ENCODE measurements around the gene CCDC92.

Gene CCDC92

DNA sequence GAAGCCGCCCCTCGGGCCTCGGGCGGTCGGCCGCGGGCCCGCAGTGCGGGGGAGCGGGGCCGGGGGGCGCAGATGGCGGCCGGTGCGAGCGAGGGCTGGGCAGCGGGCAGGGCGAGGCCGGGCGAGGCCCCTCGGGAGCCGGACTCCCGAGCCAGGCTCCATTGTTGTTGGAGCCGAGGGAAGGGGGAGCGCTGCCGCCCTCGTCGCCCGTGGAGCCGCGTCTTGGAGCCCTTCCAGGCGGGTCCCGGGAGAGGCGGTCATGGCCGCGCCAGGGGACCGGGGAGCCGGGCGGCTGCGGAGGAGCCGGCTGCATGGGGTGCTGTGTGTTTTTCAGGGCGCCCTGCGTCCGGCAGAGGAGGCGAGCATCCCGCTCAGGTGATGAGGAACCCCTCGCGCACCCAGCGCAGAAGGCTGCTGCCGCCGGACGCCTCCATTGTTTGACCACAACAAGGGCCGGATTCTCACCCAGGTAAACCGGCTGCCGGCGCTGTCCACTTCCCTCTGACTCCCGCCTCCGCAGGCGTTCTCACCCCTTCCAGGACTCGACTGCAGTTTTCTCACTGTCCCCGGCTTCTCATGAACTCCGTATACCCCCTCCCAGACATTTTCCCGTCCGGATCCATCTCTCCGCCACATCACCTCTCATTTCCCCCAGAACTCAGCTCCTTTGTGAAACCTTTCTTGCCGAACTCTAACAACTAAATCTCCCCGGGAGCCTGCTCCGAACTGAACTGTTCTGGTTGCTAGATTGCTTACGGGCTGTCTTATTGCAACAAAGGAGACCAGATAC is 1.1 kb upstream of the CCDC92 start:
- DNase-seq: peak; percentile 13

DNA sequence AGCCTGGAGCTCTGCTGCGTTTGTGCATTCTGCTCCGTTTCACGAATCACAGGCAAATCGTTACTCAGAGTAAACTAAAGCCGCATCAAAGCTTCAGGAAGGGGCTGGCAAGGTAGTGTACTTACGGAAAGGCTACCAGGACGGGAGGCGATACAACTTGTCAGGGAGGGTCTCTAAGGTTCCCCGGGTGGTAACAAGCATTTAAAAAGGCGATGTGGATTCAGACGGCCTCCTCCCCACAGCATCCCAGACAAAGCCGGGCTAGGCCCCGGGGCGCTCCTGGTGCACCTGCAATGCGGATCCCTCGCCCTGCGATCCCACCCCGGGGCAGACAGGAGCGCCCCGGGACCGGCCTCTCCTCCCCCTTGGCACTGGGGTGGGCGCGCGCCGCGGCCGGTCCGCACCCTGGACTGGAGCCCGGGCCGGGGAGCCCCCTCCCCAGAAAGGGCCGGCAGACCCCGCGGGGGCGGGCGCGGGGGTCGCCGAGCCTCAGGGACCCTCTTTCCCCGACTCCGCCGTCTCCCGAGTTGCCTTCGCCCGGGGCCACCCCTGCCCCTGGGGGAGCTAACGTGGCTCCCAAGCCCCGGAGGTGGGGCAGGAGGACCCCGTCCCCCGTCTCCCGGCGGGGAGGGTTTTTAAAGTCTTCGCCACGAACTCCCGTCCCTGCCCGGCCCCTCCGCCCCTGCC is 718 bp downstream of the CCDC92 start:
- DNase-seq: peak; percentile 28

DNA sequence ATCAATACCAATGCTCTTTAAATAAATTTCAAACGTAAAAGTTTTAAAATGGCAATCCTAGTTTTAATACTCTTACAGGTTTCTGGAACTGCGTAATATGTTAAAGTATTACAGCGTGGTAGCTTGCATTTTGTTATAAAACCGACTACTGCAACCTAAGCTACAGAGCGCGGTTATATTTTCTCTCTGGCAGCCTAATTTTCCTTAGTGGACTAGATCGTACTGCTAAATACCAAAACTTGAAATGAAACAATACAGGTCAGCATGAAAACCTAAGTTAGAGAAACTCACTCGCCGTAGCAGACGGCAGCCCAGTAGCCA is 1.2 kb downstream of the CCDC92 start:
- no peak for DNase-seq

DNA sequence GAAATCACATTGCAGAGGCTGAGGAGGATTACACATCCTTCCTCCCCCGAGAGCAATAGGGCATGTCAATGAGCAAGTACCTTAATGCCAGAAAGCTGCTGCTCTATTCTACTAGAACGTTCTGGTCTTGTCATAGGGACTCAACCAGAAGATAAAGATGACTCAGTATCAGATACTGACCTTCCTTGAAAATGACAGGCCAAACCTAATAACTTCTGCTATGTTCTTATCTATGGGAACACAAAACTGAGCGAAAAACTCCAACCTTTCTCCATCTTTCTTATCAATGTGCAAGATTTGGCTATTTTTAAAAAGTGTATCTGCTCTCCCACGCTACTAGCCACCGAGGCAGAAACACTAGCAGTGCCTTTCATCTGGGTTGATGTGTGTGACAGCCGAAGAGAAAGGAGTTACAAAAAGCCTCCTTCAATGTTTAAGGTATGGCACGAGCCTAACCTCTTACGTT is 5.5 kb downstream of the CCDC92 start:
- no peak for DNase-seq

DNA sequence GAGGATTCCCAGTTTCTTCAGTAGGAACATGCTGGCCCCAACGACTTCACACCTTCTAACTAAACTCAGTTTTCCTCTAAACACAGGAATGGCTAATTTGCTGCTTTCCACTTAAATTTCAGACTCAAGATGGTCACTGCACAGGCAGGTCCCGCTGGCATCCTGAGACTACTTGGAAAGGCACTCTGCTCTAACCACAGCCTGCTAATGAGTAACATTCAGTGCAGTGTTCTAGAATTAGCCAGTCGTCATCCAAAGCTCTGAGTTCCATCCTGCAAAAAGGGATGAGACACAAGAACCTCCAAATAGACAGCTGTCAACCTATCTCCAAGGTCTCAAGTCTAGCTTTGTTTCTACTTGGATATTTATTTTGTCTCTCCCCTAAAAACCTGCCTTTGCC is 6.0 kb downstream of the CCDC92 start:
- no peak for DNase-seq

DNA sequence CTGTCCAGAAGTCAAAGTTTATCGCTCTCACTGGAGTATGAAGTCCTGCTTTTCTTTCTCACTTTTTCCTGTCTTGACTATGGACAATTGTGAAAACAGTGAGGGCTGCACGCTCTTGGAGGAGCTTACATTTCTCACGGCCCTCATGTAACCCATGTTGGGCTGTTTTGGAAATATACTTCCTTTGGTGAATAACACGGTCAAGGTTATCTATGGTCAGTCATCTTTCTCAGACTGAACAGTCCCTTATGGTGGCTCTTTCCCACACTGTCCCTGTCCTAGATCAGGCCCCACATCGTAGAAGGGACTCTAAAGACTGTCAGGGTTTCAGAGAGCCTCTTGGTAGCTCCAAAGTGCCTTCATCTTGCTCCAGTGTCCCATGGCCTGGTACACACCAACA is 7.2 kb downstream of the CCDC92 start:
- DNase-seq: no peak

DNA sequence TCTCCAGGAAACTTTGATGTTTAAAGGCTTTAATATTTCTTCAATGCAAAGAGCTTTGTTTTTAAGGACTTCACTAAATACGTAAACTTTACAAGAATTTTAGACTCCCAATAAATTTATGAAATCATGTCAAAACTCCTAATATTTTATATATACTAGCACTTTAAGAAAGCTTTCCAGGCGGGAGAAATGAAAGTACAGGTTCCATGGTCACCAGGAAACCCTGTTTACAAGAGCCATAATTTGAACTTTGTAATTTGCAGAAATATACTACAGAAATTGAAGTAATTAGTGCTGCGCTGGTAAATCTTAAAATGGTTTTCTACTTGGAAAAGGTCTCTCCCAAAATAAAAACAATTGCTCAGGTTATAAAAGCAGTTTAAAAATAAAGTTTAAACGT is 8.8 kb downstream of the CCDC92 start:
- DNase-seq: no peak

DNA sequence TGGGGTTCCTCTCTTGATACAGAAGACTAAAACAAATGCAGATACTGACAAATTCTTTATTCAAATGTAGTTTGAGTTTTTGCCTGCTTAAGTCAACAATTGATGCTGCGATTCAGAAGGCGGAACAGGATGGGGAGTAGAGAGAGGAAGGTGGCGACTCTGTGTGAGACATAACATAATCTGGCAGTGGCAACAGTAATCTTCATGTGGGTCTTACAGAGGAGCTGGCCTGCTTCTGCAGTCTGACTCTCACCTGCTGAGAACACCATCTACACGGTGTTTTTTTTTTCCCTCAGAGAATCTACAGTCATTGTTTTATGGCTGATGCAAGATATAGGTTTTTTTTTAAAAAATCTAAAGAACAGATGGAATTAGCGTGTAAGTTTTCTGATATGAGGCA is 10.1 kb downstream of the CCDC92 start:
- DNase-seq: no peak

DNA sequence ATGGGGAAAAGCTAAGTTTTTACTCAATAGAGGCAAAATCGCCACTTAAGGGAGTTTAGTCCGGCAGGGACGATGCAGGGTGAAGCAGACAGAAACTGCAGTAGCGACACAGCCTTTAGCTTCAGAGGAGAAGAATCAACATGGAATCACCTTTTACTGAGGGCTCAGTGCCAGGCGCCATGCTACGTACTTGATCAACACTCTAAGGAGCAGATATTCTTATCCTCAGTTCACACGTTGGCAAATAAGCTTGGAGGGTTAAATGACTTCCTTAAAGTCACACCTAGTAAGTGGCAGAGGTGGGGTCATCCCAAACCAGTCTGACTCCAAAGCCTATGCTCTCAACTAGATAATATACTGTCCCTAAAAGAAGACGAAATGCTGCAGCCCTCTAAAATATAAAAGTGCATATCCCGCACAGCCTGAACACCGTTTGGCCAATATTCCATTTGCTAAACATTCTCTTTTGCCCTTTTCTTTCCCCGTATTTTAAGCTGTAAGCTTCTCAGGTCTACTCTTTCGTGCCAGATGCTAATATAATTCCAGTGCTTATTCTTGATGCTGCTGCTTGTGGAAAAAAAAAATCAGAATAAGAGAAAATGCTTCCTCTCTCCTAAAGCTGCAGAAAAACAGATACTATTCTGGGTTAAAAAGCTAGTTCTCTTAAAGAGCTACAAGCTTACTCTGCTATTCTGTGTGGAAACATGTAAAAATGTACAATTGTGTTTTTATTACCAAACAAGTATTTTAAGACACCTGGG is 10.9 kb downstream of the CCDC92 start:
- no peak for DNase-seq

DNA sequence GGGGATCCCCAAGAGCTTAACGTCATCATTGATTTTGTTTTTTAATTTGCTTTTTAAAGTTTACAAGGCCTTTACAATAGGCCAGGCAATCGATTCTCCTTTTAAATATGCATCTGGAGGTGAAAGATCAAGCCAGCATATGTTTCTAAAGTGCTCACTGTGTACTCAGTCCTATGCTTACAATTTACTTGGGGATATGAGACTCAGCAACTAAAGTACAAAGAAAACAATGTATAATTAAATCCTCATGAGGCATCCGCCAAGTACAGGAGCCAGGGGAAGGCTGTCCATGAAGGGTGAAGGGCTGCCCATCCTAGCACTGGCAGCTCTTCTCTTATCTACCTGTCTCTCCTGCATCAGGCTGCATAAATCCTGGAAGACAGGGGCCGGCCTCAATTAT is 11.8 kb downstream of the CCDC92 start:
- no peak for DNase-seq

DNA sequence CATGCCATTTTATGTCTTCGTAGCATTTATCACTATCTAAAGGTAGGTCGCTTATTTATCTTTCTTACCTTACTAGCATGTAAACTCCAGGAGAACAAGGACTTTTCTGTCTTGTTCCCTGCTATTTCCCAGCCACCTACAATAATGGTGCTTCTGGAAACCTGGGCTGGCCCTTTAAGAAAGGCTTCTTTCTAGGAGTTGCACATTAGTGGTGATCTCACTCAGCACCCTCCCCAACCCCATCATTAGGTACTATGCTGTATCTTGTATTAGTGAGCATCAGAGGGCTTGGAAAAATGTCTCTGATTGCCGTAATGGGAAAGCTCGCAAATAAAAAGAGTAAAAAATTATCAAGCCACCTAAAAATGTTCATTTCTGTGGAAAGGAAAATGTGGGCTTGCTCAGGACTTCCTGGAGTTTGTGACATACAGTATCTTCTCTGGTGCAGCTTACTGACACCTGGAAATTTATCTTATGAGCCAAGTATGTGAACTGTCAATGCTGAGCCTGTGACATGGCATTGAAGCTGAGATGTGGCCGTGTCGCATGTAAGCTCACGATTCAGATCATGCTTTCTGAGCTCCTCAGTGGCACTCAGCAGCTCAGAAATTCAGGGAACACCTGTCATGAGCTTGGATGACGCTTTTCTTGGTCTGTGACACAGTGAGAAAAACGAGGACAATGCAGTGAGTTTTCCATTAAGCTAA is 12.4 kb downstream of the CCDC92 start:
- DNase-seq: no peak

DNA sequence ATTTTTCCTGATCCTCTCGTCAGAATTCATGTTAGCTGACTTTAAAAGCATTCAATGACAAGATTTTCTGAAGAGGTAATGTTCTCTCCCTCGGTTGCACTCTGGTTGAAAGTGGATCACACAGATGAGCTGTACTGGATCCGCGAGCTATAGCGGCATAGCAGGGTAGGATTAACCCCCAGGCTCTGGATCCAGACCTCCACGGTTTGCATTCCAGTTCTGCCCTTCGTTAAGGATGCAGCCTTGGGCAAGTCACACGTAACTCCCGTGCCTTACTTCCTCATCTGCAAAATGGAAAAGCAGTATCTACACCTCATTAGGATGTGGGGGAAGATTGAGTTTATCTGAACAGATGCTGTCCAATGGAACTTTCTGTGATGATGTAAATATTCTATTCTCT is 13.8 kb downstream of the CCDC92 start:
- DNase-seq: no peak

DNA sequence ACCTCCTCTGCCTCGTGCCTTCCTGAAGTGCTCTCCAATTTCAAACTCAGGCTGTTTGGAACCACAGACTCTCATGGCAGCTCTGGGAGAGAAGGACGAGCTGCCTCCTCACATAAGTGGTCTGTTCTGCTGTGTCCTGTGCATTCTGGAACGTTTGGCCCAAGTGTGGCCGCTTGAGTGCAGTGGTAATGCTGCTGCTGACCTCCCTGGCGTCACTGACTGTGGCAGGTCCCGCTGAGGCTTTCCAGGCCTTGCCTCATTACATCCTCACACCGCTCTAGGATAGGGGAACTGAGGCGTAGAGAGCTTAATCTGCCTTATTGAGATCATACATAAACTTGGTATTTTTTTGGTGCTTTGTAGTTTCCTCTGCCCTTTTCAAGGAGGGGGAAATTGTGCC is 14.2 kb downstream of the CCDC92 start:
- no peak for DNase-seq

DNA sequence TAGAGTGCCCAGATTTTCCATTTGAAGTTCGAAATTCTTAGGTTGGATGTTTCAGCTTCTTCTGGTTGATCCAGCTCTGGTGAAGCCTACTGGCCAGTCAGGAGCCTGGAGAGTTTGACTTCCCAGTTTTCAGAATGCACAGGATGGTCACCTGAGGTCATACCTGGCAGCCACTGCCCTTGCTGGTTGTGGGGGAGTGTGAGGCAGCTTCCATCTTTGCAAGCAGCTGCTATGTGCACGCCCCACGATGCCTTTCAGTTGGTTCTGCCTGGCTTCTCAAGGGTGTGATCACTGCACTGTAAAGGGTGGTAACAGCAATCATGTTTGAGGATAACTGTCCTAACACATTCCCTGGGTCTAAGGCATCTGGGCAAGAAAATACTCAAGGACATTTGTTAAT is 15.4 kb downstream of the CCDC92 start:
- no peak for DNase-seq

DNA sequence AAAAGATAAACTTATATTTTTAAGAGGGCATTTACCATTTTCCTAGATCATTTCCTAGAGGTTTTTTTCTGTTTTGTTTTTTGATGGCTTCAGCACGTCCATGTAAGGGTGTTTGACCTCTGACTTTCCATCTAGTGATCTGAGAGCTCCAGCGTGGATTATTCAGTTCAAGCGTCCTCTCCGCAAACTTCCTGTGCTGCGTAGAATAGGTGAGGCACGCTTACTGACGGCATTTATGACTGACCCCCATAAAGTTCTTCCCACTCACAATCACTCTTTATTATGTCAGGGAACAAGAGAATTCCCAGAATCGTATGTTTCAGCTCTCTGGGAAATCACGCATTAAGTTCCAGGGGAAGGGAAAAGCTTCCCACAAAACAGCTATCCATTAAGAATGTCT is 16.4 kb downstream of the CCDC92 start:
- no peak for DNase-seq

DNA sequence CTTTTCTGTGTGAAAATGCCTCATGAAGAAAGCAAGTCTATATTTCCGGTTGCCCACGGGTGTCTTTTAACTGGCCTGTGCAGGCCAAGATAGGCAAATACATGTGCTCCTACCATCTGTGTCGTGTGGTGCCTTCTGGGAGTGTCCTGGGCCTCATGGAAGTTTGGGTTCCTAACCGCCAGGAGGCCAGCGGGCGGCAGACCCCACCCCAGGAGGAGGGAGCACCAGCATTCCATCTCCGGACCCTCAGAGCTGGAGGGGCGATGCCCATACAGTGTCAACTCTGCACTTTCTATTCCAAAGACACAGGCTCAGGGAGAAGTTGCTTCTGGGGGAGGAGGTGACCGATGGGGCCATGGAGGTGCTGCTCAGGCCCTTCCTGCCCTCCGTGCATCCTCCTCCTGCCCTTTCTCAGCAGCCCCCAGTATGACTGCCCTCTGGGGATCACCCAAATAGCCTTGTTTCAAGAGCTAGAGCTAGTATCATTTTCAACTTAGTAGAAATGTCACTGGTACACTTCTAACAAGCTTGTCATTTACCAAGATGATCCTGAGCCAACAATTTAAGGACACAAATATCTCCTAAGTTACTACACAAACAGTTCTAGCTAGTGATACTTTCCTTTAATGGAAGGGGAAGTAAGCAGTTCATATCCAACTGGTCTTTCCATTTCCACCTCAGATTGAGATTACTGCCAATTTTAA is 17.8 kb downstream of the CCDC92 start:
- DNase-seq: no peak

DNA sequence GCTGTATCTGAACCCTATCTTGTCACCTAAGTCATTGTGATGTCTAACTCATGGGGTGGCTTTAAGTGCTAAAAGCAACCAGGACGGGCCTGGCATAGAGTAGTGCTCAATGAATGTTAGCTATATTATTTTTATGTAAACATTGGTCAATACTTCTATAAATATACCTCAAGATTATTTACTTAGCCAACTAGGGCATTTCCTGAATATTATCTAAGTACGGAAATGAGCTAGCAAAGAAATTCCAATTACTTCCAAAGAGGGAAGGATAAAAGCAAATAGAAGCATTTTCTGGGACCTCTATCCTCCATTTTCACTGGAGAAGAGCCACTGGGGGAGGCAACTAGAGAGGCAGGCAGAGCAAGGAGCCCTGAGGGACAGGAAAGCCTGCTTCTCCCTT is 20.6 kb downstream of the CCDC92 start:
- no peak for DNase-seq

DNA sequence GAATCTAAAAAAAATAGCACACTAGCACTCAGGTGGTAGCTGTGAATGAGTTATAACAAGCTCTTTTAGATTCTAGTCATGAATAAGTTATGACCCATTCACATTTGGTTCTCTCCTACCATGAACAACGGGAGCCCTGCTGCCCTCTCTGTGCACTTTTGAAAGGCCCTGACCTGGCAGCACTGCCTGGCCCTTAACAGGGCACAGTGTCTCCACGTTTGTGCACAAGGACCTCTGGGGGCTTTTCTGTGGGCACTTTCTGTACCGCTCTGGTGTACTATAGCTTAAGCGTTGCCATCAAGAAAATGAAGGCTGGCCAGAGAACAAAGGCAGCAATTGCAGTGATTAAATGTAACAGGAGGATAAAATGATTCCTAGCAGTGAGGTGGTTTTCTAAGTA is 21.2 kb downstream of the CCDC92 start:
- DNase-seq: no peak

DNA sequence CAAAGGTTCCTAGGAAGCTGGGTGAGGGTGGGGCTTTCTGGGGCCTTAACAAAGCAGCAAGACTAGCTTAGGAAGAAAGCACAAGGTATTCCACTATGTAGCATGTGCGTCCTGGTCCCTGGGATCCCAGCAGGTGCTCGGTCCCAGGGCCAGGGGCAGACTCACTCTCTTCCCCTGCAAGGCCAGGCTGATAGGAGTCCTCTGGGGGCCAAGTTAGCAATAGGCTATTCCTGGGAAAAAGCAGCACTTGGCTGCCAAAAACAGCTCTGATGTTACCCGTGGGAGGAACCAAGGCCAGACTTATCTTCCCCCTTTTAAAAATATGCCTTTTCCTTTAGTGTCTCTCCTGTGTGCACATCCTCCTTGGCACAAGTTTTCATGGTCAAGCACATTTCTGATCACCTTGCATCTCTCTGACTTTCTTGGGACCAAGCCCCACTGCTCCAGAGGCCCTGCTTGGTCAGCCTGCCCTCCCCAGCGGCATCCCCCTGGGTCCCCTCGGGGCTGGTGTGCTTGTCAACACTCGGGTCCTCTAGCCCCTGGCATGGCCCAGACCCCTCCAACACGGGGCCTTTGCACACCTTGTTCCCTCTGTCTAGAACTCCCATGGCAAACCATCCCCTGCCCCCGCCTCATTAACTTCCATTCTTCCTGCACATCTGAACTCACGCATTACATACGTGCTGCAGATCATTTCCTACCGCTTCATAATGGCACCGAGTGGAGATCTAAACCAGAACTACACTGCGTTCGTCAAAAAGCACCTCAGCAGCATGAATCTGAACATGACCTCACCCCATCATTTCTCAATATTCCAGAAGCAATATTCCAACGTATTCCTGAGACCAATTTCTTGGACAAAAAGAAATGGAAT is 21.9 kb downstream of the CCDC92 start:
- no peak for DNase-seq

DNA sequence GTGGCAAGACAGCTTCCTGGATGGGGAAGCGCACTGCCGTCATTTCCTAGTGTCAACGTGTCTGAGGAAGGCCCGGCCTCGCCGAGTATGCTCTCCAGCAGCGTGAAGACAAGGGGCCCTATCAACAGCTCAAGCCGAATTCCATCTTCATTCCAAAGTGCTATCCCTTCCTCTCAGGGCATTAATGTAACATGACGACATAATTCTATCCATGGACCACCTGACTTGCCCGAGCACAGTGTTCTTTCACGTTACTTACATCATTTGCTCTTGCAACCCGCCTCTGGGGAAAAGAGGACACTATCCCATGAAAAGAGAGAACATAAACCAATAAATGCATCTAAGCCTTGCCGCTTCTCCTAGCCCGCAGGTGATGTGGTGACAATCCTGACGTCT is 22.9 kb downstream of the CCDC92 start:
- no peak for DNase-seq

Data from stimulated activated CD4-positive, alpha-beta T cell treated with anti-CD3 and anti-CD28 coated beads, Interleukin-1b, Interleukin-23, amount 100 ng/mL, for 48 hours (primary cell).